T-helper 1 cell (primary cell): Measurements from ENCODE around the gene GPR62.
"Not testable (repeated sequence)": the region's sequence is repeated elsewhere in the genome, so short reads cannot be mapped to it uniquely, and the experiment has no call there.

ENCODE experiments used
- DNase-seq, 5 donors: peaks; one replicate each; pipeline ENCODE4 v3.0.0-alpha.2; 2012 to 2020

GPR62 gene

GRCh38 chr3:51971350-51971749 lies 16.2 kb downstream of the GPR62 start:
- no peak for DNase-seq

DNA sequence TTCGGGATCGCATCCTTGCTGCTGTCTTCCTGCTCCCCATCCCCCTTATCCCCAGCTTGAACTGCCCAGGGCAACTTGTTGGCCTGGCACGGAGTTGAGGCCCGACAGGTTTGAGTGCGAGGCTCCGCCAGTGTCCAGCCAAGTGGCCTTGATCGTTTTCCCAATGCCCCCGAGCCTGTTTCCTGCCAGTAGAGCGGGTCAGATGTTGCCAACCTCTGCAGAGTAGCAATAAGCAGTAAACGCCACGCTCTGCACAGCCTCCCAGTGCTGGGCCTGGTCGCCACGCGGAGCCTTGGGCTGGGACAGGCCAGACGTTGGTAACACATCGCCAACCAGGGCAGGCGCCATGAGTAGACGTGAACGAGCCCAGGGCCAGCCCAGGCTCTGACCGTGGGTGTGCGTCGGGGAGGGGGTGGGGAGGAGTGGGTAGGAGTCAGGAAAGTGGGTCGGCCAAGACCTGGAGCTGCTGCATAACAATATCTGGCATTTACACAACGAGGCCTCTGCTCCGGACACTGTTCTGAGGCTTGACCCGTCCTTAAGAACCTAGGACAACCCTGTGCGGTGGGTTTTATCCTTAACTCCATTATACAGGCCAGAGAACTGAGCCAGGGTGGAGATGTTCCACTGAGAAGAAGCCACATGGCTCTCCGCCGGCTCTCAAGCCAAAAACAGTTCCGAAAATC lies 19.2 kb downstream of the GPR62 start:
- no peak for DNase-seq

- DNase-seq: peak; percentile 62 to 78 (median 71)
These were observed 20.0 kb downstream of the GPR62 start, which contains the start of gene ABHD14A for GRCh38 chr3:51974963-51975851. TSS of gene ABHD14A (plus strand) at chr3:51975064. CDS start at chr3:51975136, 72 bp downstream.

DNA sequence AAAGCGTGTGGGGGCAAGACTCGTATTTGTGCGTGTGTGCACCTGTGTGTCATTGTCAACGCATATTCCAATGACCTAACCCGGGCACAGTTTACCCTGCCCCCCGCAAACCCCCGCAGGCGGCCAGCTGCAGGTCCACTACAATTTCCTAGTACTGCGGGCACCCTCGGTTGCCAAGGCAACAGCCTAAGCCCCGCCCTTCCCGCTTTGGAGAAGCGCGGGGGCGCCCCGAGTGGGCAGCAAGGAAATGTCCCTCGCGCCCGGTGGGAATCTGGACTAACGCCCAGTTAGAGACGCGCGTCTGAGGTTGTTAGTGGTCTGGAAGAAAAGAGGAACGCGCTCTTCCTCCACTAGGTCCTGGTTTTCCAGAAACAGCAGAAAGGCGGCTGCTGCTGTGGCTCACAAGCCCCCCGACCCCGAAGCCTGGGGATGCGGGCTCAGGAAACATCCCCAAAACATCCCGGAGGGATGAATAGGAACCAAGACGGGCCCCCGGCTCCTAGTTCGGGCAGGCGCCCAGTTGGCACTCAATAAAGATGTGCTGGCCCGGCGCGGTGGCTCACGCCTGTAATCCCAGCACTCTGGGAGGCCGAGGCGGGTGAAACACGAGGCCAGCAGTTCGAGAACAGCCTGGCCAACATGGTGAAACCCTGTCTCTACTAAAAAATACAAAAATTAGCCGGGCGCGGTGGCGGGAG lies 20.8 kb downstream of the GPR62 start:
- DNase-seq: peak in 1 of 5 donors; percentile 26

DNA sequence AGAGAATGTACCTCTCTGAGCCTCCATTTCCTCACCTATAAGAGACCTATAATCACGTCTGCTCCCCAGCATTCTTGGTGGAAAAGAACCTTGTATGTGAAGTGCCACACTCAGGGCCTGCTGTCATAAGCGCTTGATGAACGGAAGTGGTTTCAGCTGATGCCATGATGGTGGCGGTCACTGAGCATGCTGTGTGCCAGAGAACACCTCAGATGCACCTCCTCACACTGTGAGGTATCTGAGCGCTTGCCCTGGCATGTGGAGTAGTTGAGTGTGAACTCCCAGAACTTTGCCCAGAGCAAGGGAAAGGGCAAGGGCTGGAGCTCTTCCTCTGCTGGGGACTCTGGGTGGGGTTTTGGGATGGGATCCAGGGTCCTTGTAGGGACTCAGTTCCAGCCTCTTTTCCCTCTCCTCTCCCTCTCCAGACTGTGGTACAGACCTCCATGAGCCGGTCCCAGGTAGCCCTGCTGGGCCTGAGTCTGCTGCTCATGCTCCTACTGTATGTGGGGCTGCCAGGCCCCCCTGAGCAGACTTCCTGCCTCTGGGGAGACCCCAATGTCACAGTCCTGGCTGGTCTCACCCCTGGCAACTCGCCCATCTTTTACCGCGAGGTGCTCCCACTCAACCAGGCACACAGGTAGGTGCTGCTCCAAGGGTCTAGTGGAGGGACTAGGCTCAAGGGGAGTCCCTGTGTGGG lies 22.4 kb downstream of the GPR62 start:
- DNase-seq: peak in 1 of 5 donors; percentile 51

DNA sequence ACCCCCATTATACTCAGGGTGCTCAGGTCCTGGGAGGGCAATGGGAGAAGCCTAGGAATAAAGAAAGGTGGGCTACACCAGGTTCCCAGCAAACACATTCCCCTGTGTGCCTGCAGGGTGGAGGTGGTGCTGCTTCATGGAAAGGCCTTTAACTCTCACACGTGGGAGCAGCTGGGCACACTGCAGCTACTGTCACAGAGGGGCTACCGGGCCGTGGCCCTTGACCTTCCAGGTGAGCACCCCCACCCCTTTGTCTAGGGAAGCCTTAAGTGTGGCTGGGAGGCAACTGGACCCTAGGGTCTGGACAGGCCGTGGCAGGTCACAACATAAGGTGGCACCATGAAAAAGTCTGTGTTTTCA lies 22.9 kb downstream of the GPR62 start:
- no peak for DNase-seq

DNA sequence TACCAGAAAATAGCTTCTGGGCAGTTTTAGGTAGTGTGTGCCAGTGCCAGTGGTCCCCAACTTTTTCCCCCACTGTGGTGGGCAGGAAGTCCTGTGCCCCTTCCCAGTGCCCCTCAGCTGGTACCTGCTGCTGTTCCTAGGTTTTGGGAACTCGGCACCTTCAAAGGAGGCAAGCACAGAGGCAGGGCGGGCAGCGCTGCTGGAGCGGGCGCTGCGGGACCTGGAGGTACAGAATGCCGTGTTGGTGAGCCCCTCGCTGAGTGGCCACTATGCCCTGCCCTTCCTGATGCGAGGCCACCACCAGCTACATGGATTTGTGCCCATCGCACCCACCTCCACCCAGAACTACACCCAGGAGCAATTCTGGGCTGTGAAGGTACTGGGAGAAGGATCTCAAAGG lies 25.1 kb downstream of the GPR62 start:
- DNase-seq: no peak

DNA sequence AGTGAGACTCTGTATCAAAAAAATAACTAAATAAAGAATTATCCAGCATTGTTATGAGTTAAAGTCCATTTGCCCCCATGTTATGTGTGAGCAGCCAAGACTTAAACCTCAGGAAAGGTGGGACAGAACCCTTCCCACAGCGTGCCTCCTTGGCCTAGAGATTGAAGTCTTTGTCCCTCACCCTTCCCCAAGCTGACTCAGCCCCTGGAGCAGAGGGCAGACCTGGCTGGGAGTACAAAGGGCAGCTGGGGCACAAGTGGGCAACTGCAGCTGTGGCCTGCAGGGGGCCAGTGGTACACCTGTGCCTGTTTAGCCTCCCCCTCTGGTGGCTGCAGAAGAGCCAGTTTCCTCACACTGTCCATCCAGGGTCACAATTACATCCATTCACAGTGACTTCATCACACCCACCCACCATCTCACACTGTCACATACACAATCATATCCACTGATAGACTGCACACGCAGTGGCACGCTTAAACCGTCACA lies 27.2 kb downstream of the GPR62 start:
- DNase-seq: peak in 1 of 5 donors; percentile 51

DNA sequence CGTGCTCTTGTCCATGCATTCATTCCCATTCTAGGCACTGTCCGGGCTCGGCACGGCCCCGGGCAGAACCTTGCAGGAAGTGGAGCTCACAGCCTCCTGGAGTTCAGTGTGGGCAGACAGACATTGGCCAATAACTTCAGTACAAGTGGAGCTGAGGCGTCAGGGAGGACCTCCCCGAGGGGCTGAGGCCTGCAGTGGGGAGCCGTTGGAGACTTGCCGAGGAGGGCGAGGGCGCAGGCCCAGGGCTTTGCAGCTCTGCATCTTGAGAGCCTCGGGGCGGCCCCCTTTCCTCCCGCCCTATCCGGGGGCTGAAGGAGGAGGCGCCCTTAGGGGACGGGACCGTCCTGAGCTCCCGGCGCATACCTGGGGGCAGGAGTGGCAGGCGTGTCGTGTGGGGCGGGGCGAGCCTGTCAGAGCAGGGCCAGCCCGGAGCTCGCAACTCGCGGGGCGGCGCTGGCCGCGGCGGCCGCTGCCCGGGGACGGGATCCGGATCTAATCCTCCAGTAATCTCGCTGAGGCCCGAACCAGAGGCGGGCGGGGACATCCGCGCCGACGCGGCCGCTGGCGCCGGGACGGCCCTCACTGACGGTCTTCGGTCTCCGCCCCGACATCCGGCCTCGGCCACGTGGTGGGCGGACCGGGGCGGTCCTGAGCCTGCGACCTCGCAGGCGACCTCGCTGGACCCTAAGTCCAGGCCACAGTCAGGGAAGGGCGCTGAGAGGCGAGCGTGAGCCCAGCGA lies 27.8 kb downstream of the GPR62 start, which contains the start of gene ACY1:
Gene ACY1 (plus strand): TSS at position 698 of the 740 bp plus-strand sequence. CDS start 530 bp downstream, outside the sequence.
- peak; percentile 55 to 80 (median 61) for DNase-seq

GRCh38 chr3:51983578-51984268 lies 28.5 kb downstream of the GPR62 start:
- no peak for DNase-seq

DNA sequence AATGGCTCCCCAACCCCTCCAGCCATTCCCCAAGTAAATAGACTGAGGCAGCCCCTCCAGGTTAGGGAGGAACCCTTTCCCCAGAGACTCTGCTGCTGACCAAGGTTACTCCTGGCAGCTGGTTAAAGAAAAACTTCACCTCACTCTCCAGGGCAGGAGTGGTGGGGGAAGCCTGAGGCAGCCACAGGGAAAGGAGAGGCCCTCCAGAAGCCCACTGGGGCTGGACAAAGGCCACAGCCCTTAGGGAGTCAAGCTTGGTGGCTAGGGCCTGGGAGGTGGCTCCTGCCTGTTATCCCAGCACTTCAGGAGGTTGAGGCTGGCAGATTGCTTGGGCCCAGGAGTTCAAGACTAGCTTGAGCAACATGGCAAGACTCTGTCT lies 29.1 kb downstream of the GPR62 start:
- DNase-seq: no peak

GRCh38 chr3:51985063-51985462 lies 29.9 kb downstream of the GPR62 start:
- no peak for DNase-seq

DNA sequence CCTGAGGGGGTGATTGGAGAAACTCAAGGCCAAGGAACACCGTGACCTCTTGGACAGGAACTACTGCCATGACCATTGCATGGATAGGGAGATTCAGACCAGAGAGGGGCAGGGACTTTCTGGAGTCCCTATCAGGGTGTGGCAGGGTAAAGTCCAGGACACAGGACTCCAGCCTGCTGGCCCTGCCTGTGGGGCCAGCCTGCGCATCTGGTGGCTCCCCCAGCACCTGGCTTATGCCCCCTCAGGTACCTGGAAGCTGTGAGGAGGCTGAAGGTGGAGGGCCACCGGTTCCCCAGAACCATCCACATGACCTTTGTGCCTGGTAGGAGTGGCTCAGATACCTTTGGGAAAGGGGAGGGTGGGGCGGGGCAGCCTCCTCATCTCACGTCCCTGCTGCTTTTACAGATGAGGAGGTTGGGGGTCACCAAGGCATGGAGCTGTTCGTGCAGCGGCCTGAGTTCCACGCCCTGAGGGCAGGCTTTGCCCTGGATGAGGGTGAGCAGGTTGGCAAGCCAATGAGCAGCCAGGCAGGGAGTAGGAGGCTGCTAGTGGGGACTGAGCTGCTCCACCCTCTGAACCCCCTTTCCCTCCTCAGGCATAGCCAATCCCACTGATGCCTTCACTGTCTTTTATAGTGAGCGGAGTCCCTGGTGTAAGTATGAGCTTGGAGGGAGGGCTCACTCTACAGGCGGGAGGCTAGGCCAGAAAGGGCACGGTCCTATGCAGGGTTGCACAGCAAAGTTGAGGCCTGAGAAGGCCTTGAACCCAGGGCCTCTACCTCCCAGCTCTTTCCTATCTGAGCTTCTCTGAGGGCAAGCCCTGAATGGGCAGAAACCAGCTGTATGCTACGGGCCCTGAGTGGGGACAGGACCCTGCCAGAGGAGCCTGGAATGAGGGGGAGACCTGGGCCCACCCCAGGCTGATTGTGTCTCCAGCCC lies 31.1 kb downstream of the GPR62 start:
- DNase-seq: no peak

- DNase-seq: no peak
These were observed 32.4 kb downstream of the GPR62 start for GRCh38 chr3:51987568-51987967.

- no peak for DNase-seq
These were observed 33.3 kb downstream of the GPR62 start for GRCh38 chr3:51988286-51989146.

DNA sequence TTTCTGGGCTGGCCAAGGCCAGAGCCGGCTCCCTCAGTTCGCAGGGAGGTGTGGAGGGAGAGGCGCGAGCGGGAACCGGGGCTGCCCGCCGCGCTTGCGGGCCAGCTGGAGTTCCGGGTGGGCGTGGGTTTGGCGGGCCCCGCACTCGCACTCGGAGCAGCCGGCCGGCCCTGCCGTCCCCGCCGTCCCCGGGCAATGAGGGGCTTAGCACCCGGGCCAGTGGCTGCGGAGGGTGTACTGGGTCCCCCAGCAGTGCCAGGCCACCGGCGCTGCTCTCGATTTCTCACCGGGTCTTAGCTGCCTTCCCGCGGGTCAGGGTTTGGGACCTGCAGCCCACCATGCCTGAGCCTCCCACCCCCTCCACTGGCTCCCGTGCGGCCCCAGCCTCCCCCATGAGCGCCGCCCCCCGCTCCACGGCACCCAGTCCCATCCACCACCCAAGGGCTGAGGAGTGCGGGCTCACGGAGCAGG lies 35.4 kb downstream of the GPR62 start:
- DNase-seq: not testable (repeated sequence)

GRCh38 chr3:51992017-51992682 lies 37.0 kb downstream of the GPR62 start:
- no peak for DNase-seq

DNA sequence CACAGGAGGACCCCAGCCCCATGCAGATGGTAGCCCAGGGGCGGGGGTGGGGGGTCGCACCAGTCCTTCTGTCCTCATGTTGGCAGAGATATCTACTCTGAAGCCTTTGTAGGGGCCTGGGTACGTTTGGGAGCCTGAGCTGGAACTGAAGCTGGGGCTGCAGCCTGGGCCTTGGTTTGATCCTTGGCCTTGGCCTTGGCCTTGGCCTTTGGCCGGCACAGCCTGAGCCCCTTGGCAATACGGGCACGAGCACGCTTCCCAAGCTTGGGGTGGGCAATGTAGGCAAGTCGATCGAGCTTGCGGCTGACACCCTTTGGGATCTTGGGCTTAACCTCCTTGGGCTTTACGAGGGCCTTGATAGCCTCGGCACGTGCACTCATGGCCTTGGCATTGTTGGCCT lies 38.5 kb downstream of the GPR62 start:
- not testable (repeated sequence) for DNase-seq
